C4-2B (cell line): ENCODE results near the gene ITGB2.

Source experiments
- CTCF ChIP-seq: fragments of 450-650 bp; conservative IDR thresholded peaks from 2 replicates; pipeline ENCODE4 v1.5.1; 2017; ENCODE audit warnings: mild to moderate bottlenecking
- ZFX ChIP-seq: fragments of 450-650 bp; IDR thresholded peaks from 2 replicates; pipeline ENCODE4 v1.6.1; 2017

GRCh38 chr21:44844256-44844655 is 76.4 kb downstream of the ITGB2 start:
- TF ChIP-seq CTCF = no peak
- no peak for TF ChIP-seq ZFX
